H1 (cell line): ENCODE results near the gene RGL2. TPM values are rescaled to one million over a fixed set of nuclear protein-coding genes. Genes with fewer than 3 reads are reported as not detected.

Experiments
- CTCF ChIA-PET: fragments of 300-600 bp; sonication (Branson Sonifier 250); formaldehyde crosslinking; loops from one replicate; lab custom pipeline; 2021; ENCODE audit not compliant: partially characterized antibody; lab: Charles Lee
- POLR2A ChIA-PET: fragments of 300-600 bp; sonication (Branson Sonifier 250); formaldehyde crosslinking; loops from one replicate; lab custom pipeline; 2021; ENCODE audit warnings: inconsistent platforms; ENCODE audit not compliant: partially characterized antibody; lab: Charles Lee
- DNase-seq, 2 experiments: peaks; one replicate each; pipeline versions ENCODE4 v3.0.0 to v3.0.0-alpha.2; 2010 to 2022; ENCODE audit warnings: low spot score in 2 of 2, low read depth in 1 of 2, mixed read lengths in 1 of 2
- FAIRE-seq: peaks from 2 replicates; lab custom pipeline; 2011; peaks lifted over from hg19 to GRCh38; lab: Jason Lieb, UNC
- H2AFZ ChIP-seq: 2 replicates; pipeline ENCODE4 v1.8.1; 2012; ENCODE audit warnings: low read length, inconsistent platforms
- H2AK5ac ChIP-seq: 2 replicates; pipeline ENCODE4 v1.6.1; 2013; ENCODE audit warnings: low read depth, low read length
- H2BK120ac ChIP-seq: replicated peaks from 2 replicates; pipeline ENCODE3; 2013; ENCODE audit warnings: low read depth, low read length, inconsistent platforms
- H2BK12ac ChIP-seq: 2 replicates; pipeline ENCODE4 v1.6.1; 2013; ENCODE audit warnings: low read depth, low read length
- H2BK15ac ChIP-seq: 2 replicates; pipeline ENCODE4 v1.6.1; 2013; ENCODE audit warnings: low read length
- H2BK20ac ChIP-seq: 2 replicates; pipeline ENCODE4 v1.6.1; 2013; ENCODE audit warnings: low read length
- H2BK5ac ChIP-seq: 2 replicates; pipeline ENCODE4 v1.6.1; 2013; ENCODE audit warnings: low read depth, low read length
- H3K14ac ChIP-seq: 2 replicates; pipeline ENCODE4 v1.6.1; 2013; ENCODE audit warnings: inconsistent platforms; ENCODE audit not compliant: insufficient read length
- H3K18ac ChIP-seq: 2 replicates; pipeline ENCODE4 v1.6.1; 2013; ENCODE audit warnings: low read length; ENCODE audit errors: extremely low read depth
- H3K23ac ChIP-seq: 2 replicates; pipeline ENCODE4 v1.6.1; 2013; ENCODE audit warnings: inconsistent platforms; ENCODE audit not compliant: insufficient read length
- H3K23me2 ChIP-seq: 2 replicates; pipeline ENCODE4 v1.6.1; 2013; ENCODE audit warnings: low read depth, low read length
- H3K27ac ChIP-seq: 2 replicates; pipeline ENCODE4 v1.6.1; 2011; ENCODE audit warnings: low read depth, low read length, inconsistent platforms
- H3K27me3 ChIP-seq, 4 experiments: replicated peaks in 1 of 4; 1 replicate in 1 of 4; 2 replicates in 3 of 4; pipeline versions ENCODE4 v1.6.1 to v1.8.1; 2011 to 2013; ENCODE audit warnings: low read length in 3 of 4, mild to moderate bottlenecking in 3 of 4, inconsistent platforms in 2 of 4, mixed read lengths in 2 of 4, moderate library complexity in 1 of 4; ENCODE audit not compliant: control insufficient read depth in 3 of 4, insufficient read depth in 3 of 4; ENCODE audit errors: extremely low read depth in 1 of 4
- H3K36me3 ChIP-seq, 4 experiments: 2 replicates each; pipeline versions ENCODE4 v1.6.1 to v1.8.1; 2011 to 2013; ENCODE audit warnings: mild to moderate bottlenecking in 4 of 4, low read length in 3 of 4, moderate library complexity in 2 of 4, control low read depth in 1 of 4, inconsistent platforms in 1 of 4; ENCODE audit not compliant: insufficient read depth in 4 of 4, control insufficient read depth in 2 of 4
- H3K4ac ChIP-seq: replicated peaks from 2 replicates; pipeline ENCODE3; 2013; ENCODE audit warnings: low read length, low read depth, mixed read lengths, inconsistent platforms; ENCODE audit not compliant: insufficient read length
- H3K4me1 ChIP-seq, 4 experiments: replicated peaks in 1 of 4; 1 replicate in 1 of 4; 2 replicates in 3 of 4; pipeline versions ENCODE4 v1.6.1 to v1.8.1; 2011 to 2013; ENCODE audit warnings: low read length in 3 of 4, inconsistent platforms in 2 of 4, mixed read lengths in 1 of 4; ENCODE audit not compliant: insufficient read depth in 4 of 4, control insufficient read depth in 3 of 4
- H3K4me2 ChIP-seq, 2 experiments: 2 replicates each; pipeline versions ENCODE4 v1.6.1 to v1.8.1; 2011 to 2013; ENCODE audit warnings: low read depth in 2 of 2, low read length in 2 of 2, control low read depth in 1 of 2, inconsistent platforms in 1 of 2, mild to moderate bottlenecking in 1 of 2; ENCODE audit not compliant: insufficient read depth in 1 of 2
- H3K4me3 ChIP-seq, 4 experiments: fragments of 200-600, 300-600 bp in 1 of 4; sonication (generic), shearing (Covaris generic), sonication (Bioruptor Twin) in 1 of 4; 2 replicates each; pipeline versions ENCODE4 v1.5.1 to v1.8.1; 2011 to 2016; ENCODE audit warnings: low read length in 4 of 4, low read depth in 3 of 4, control low read depth in 2 of 4, inconsistent platforms in 2 of 4, mild to moderate bottlenecking in 2 of 4, mixed read lengths in 1 of 4, moderate library complexity in 1 of 4; ENCODE audit not compliant: insufficient read depth in 2 of 4; ENCODE audit errors: extremely low read depth in 1 of 4
- H3K56ac ChIP-seq: replicated peaks from 2 replicates; pipeline ENCODE3; 2013; ENCODE audit warnings: low read depth, mild to moderate bottlenecking, mixed read lengths, low read length, inconsistent platforms; ENCODE audit not compliant: insufficient read length
- H3K79me1 ChIP-seq: 2 replicates; pipeline ENCODE4 v1.6.1; 2013; ENCODE audit warnings: low read depth, low read length, control low read depth
- H3K79me2 ChIP-seq, 2 experiments: 2 replicates each; pipeline versions ENCODE4 v1.6.1 to v1.8.1; 2012 to 2013; ENCODE audit warnings: low read length in 2 of 2, mild to moderate bottlenecking in 2 of 2, inconsistent platforms in 1 of 2; ENCODE audit not compliant: insufficient read depth in 2 of 2, control insufficient read depth in 1 of 2
- H3K9ac ChIP-seq, 4 experiments: replicated peaks in 1 of 4; 1 replicate in 1 of 4; 2 replicates in 3 of 4; pipeline versions ENCODE4 v1.6.1 to v1.8.1; 2011 to 2013; ENCODE audit warnings: low read depth in 3 of 4, low read length in 3 of 4, control low read depth in 2 of 4, mild to moderate bottlenecking in 2 of 4, moderate library complexity in 2 of 4, inconsistent platforms in 1 of 4; ENCODE audit errors: extremely low read depth in 1 of 4
- H3K9me3 ChIP-seq, 2 experiments: 2 replicates each; pipeline versions ENCODE4 v1.6.1 to v1.8.1; 2012 to 2013; ENCODE audit warnings: mild to moderate bottlenecking in 2 of 2, moderate library complexity in 2 of 2, control low read depth in 1 of 2, inconsistent platforms in 1 of 2, low read depth in 1 of 2, low read length in 1 of 2, mixed read lengths in 1 of 2; ENCODE audit not compliant: insufficient read depth in 2 of 2
- H4K20me1 ChIP-seq, 2 experiments: replicated peaks in 1 of 2; 2 replicates each; pipeline versions ENCODE3 to v1.8.1; 2011 to 2013; ENCODE audit warnings: inconsistent platforms in 2 of 2, low read length in 2 of 2, mild to moderate bottlenecking in 1 of 2; ENCODE audit not compliant: insufficient read depth in 2 of 2, control insufficient read depth in 1 of 2
- H4K5ac ChIP-seq: 2 replicates; pipeline ENCODE4 v1.6.1; 2013; ENCODE audit warnings: low read length, low read depth, mixed read lengths, inconsistent platforms; ENCODE audit not compliant: insufficient read length
- H4K8ac ChIP-seq: 2 replicates; pipeline ENCODE4 v1.8.0; 2013; ENCODE audit warnings: mild to moderate bottlenecking, moderate library complexity, low read length, inconsistent platforms; ENCODE audit not compliant: insufficient read depth; ENCODE audit errors: extremely low read depth
- H4K91ac ChIP-seq: replicated peaks from 2 replicates; pipeline ENCODE3; 2013; ENCODE audit warnings: low read length, mixed read lengths, inconsistent platforms; ENCODE audit not compliant: insufficient read length
- CEBPB ChIP-seq: IDR thresholded peaks from 2 replicates; pipeline ENCODE4 v1.6.1; 2012; ENCODE audit warnings: low read depth, low read length
- KDM4A ChIP-seq: IDR thresholded peaks from one replicate; pipeline ENCODE4 v1.7.1; 2012; ENCODE audit warnings: low read depth, mild to moderate bottlenecking, moderate library complexity, low read length, inconsistent platforms; ENCODE audit not compliant: severe bottlenecking
- POLR2A ChIP-seq, 2 experiments: IDR thresholded peaks; 1 replicate in 1 of 2; 2 replicates in 1 of 2; pipeline ENCODE4 v1.6.1; 2011; ENCODE audit warnings: low read depth in 2 of 2, low read length in 2 of 2, mild to moderate bottlenecking in 2 of 2; ENCODE audit errors: control extremely low read depth in 1 of 2
- POU5F1 ChIP-seq: IDR thresholded peaks from 2 replicates; pipeline ENCODE4 v1.6.1; 2011; ENCODE audit warnings: low read depth, mild to moderate bottlenecking, low read length, moderate library complexity
- RNF2 ChIP-seq: fragments of 200-900, 300-1000 bp; sonication (generic); IDR thresholded peaks from 2 replicates; pipeline ENCODE4 v1.7.1; 2016; ENCODE audit warnings: borderline replicate concordance, low read depth, mild to moderate bottlenecking, antibody characterized with exemption, low read length; ENCODE audit not compliant: poor library complexity, severe bottlenecking; ENCODE audit errors: missing control alignments
- TCF12 ChIP-seq: IDR thresholded peaks from 2 replicates; pipeline ENCODE4 v1.6.1; 2011; ENCODE audit warnings: low read depth, mild to moderate bottlenecking, low read length
- TEAD4 ChIP-seq: IDR thresholded peaks from 2 replicates; pipeline ENCODE4 v1.6.1; 2012; ENCODE audit warnings: low read depth, low read length, inconsistent platforms, mixed read lengths
- WGBS, 2 experiments: shearing (Covaris generic) in 1 of 2; methylation state at CpG; one replicate each; pipeline versions ENCODE4 v1.1.6 to v1.1.7; 2013 to 2015; ENCODE audit warnings: low lambda C conversion rate in 2 of 2, mixed read lengths in 2 of 2, inconsistent platforms in 1 of 2, low coverage in 1 of 2, missing lambda C conversion rate in 1 of 2; ENCODE audit not compliant: insufficient replicate concordance in 2 of 2, insufficient coverage in 1 of 2, insufficient read length in 1 of 2; ENCODE audit errors: extremely low coverage in 1 of 2, missing lambda C conversion rate in 1 of 2; 5-methylcytosine and 5-hydroxymethylcytosine counted together
- polyA plus RNA-seq, 7 experiments: library from polyadenylated mRNA; depleted of rRNA in 3 of 7; stranded (reverse) in 5 of 7; unstranded in 2 of 7; fragments of >200 nt in 5 of 7; fragments of 200-250 nt in 2 of 7; gene quantifications; 1 replicate in 5 of 7; 2 replicates in 1 of 7; 4 replicates in 1 of 7; pipeline versions ENCODE4 v1.2.1 to v1.2.3, GENCODE V29; 2011 to 2013; ENCODE audit warnings: missing spikeins in 2 of 7, mixed read lengths in 2 of 7
- total RNA-seq: library from RNA; stranded (reverse); fragmentation: NEBNext Ultra II Directional; extraction: Animal tissue kit (Norgen Biotek cat#: 25700); gene quantifications from 2 replicates; pipeline ENCODE4 v1.2.1, GENCODE V29; 2021
- TF ChIP-seq, protein P1 (sequence below): IDR thresholded peaks from 2 replicates; pipeline ENCODE4 v1.6.1; 2012; ENCODE audit warnings: low read length, inconsistent platforms

The RGL2 gene
- total and polyA plus RNA-seq, 2 of the 8 experiments (the other 6 are each of a cell fraction or from before 2014, with no cell fraction given), result 58.1 to 80.3 TPM

DNA sequence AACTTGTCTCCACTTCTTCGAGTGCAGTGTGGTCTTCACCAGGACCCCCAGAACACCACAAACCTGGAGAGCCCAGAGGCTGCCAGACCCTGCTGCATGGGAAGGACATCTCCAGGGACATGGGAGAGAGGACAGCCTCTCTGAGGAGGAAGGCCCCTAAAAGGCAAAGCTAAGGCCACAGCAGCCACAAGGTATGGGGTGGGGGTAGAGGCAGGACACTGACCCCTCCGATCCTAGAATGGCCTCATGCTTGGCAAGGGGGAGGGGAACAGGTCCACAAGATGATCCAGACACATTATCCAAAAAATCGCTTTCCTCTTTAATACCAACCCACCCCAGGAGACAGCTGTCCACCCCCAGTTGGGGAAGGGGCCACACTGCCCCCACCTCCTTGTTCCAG lies 19.9 kb downstream of the RGL2 start:
- Histone ChIP-seq H4K5ac (no peak overlapping the region), H3K27ac (no peak overlapping the region), H3K4me2 (no peak overlapping the region; a peak in 1 of 4 replicates), H3K4ac (no peak overlapping the region), H2BK120ac (no peak overlapping the region), H4K8ac (no peak overlapping the region), H2BK12ac (no peak overlapping the region), H3K36me3 (peaks cover 12 to 38% (median 31%) of the 10 kb centered on the region in 4 experiments; a peak in 7 of 8 replicates), H2BK5ac (no peak overlapping the region), H3K9ac (no peak overlapping the region), H3K23me2 (peaks cover 14% of the 10 kb centered on the region), H3K9me3 (no peaks in the 10 kb centered on the region), H2AFZ (no peak overlapping the region), H3K4me1 (peaks cover 3 to 28% (median 10%) of the 10 kb centered on the region in 4 experiments), H3K27me3 (no peaks in the 10 kb centered on the region), H3K14ac (no peak overlapping the region), H4K20me1 (peaks cover 13 to 14% of the 10 kb centered on the region in 2 experiments), H2AK5ac (no peak overlapping the region), H2BK20ac (no peak overlapping the region), H3K23ac (no peak overlapping the region), H3K79me2 (peaks cover 9 to 16% of the 10 kb centered on the region in 2 experiments), H4K91ac (no peak overlapping the region), H3K18ac (no peak overlapping the region), H3K4me3 (no peak overlapping the region), H3K56ac (no peak overlapping the region), H3K79me1 (0 out of 2 replicates have a peak, but pooled peaks cover 4% of the 10 kb centered on the region), H2BK15ac (no peak overlapping the region)
- ChIA-PET CTCF (interaction anchor here (0.9 to 8.0 kb wide), 10 partner anchors 8 to 169 kb away, joined by 3 to 81 read pairs (median 8); partner anchors contain the start of genes PFDN6, RGL2, RPS18 and TAPBP), POLR2A (interaction anchor here (1.7 to 12.0 kb wide), 8 partner anchors 10 to 310 kb away, joined by 4 to 337 read pairs (median 12); partner anchors contain the start of genes BRD2, PFDN6, RGL2 and WDR46)
- FAIRE-seq (no peak), DNase-seq (no peak)
- TF ChIP-seq POLR2A (IDR thresholded peaks at IDR 0.05; ENCODE audit: control extremely low read depth in 1 of 2, low read depth in 2 of 2, low read length in 2 of 2) (no peak), KDM4A (no peak), POU5F1 (no peak), TCF12 (no peak), TEAD4 (no peak), RNF2 (no peak), CEBPB (no peak)
- TF ChIP-seq, protein P1, sequence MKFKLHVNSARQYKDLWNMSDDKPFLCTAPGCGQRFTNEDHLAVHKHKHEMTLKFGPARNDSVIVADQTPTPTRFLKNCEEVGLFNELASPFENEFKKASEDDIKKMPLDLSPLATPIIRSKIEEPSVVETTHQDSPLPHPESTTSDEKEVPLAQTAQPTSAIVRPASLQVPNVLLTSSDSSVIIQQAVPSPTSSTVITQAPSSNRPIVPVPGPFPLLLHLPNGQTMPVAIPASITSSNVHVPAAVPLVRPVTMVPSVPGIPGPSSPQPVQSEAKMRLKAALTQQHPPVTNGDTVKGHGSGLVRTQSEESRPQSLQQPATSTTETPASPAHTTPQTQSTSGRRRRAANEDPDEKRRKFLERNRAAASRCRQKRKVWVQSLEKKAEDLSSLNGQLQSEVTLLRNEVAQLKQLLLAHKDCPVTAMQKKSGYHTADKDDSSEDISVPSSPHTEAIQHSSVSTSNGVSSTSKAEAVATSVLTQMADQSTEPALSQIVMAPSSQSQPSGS, result no peak
- WGBS, 2 experiments, result 87% methylated on average over 3 of the region's 3 CpGs; no CpG with 5 or more reads in 1 of the 2 experiments
